ENCODE data around the gene SRD5A1.

- TF ChIP-seq EZH2 (IDR thresholded peaks at IDR 0.05; ENCODE audit: insufficient read depth, poor library complexity, severe bottlenecking) = no peak
- no peak for TF ChIP-seq EZH2phosphoT487 (IDR thresholded peaks at IDR 0.05; ENCODE audit: insufficient read depth, low read depth)
Observed at GRCh38 chr5:6717687-6718086, 84.4 kb downstream of the SRD5A1 start.
